Measurements from ENCODE around the gene TCEA2.
"Not testable (repeated sequence)": the region's sequence is repeated elsewhere in the genome, so short reads cannot be mapped to it uniquely, and the experiment has no call there.

The TCEA2 gene

DNA sequence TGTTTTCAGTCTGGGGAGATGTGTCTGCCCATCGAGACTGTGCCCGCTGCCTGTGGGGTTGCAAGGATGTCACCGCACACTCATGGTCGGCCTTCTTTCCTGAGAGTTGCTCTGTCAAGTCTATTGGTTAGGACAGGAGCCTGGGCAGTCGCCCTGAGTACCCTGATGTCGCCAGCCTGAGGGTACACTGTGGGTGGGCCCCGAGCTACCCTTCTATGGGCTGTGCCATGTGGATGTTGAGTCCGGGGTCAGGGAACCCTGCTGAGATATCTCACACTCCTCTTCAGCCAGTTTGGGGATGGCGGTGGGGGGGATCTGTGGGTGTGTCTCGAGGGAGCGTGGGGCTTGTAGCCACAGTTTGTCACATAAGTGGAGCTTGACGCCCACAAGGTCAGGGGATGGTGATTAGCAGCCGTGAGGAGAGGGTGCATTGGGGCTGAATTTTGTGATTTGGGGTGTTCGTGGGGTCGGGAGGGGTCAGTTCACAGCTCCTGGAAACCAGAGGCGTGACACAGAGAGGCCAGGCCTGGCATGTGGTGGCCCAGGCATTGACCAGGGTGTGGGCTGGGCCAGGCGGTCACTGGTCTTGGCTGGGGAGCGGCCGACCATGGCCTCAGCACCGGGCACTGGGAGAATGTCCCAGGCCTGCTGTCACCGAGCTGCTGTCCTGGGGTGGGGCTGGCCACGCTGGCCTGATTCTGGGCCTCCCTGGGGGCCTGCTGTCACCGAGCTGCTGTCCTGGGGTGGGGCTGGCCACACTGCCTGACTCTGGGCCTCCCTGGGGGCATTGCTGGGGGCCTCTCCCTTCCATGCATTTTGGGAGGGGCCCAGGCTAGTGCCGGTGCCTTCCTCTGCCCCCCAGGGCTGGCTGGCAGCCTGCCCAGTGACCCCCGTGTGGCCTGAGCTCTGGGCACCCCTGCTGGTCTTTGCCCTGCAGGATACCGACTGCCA is 46.0 kb downstream of the TCEA2 start:
- DNase-seq (ENCODE audit: low spot score), result no peak

DNA sequence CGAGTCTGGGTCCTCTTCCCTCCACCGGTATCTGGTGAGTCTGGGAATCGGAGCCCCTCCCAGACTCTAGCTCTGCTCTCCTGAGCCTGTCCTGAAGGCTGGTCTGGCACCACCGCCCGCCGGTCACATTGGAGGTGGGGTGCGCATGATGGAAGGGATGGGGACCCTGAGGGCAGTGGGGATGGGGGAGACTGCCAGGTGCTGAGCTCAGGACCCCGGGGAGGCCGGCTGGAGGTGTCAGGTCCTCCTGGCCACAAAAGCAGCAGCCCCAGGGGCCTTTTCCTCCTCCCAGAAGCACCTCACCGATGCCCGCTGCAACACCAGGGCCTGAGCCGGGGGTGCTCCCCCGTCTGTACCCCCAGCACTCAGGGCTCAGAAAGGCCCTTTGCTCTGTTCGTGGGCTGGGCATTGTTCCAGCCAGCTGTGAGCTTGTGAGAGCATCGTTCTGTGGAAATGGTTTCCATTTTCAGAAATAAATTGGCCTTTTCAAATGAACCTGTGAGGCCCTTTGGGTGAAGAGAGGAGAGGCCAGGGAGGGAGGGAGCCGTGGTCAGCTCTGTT is 46.9 kb downstream of the TCEA2 start:
- no peak for DNase-seq (ENCODE audit: low spot score)

DNA sequence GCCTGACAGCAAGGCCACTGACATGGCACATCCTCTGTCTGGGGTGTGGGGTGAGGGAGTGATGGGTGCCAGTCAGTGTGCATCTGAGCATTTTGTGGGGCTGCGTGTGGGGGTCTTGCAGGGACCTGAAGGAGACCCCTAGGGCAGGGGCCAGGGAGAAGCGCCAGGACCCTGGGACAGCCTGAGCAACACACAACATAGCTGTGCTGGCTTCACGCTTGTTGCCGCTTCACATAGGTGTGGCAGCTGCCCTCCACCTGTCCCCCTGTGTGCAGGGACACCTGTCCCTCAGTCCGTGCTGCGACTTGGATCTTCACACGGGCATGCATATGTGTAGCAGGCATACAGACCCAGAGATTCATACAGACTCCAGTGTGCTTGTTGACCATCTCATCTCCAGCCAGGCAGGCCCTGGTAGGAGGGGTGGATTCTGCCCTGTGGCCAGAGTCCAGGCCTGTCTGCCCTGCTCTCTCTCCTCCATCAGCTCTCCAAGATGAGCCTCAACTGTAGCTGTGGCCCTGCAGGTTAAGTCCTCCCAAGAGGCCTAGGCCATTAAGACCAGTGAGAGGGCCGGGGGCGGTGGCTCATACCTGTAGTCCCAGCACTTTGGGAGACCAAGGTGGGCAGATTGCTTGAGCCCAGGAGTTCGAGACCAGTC is 47.5 kb downstream of the TCEA2 start:
- no peak for DNase-seq (ENCODE audit: low spot score)

DNA sequence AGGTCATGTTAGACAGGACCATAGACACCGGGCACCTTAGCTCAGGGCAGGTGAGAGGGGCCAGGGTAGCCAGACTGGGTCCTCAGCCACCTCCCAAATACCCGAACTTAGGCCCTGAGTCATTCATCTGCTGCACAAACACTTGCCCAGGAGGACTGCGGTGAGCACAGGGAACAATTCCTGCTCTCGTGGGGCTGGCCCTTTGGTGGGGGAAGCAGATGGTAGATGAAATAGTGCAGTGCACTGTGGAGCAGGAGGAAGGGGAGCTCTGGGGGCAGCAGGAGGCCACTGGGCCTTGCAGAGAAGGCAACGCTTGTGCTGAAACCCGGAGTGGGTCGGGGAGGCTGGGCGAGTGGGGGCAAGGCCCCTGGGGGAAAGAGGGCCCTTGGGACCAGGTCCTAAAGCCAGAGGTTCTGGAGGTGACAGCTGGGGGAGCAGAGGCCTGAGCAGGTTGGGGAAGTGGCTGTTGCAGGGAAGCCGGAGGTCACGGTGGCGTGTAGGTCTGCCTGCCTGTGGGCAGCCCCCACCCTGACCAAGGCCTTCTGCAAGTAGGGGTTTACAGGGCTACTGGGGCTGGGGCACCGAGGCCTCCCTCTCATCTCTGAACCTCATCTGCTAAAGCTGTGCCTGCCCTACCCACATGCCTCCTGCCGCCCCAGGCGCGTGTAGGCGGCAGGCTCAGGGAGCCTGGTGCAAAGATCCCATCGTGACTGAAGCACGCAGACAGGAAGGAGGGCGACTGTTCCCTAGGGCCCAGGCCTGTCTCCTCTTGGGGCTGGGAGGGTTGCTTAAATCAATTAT is 49.0 kb downstream of the TCEA2 start:
- no peak for DNase-seq (ENCODE audit: low spot score)

DNA sequence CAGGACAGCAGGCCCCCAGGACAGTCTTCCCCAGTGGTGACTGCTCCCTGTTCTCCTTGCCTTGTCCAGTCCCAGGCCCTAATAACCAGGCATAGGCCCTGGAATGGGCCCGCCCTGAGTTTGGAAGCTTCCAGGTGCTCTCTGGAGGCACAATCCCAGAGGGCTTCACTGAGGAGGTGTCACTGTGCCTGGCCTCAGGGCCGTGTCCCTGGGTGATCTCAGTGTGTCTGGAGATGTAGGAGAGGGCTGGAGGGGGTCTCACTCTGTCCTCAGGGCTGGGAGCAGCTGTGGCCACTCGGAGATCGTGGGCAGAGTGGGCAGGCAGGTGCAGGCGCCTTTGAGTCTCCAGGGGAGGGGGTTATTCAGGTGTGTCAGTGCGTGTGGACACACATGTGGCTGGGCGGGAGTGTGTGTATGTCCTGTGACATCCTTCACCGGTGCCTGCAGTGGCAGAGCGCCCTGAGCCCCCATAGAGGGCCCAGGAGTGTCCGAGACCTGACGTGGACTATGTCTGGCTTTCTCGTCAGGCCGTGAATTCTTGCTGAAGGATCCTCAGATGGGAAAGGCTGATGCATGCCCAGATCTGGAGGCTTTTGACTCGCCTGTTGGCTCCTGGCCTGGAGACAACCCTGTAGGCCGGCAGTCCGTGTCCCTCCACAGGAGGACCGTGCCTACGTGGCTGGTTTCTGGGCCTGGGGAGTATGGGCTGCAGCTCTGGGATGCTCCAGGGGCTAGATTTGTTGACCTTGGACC is 49.9 kb downstream of the TCEA2 start:
- DNase-seq (ENCODE audit: low spot score), result no peak

DNA sequence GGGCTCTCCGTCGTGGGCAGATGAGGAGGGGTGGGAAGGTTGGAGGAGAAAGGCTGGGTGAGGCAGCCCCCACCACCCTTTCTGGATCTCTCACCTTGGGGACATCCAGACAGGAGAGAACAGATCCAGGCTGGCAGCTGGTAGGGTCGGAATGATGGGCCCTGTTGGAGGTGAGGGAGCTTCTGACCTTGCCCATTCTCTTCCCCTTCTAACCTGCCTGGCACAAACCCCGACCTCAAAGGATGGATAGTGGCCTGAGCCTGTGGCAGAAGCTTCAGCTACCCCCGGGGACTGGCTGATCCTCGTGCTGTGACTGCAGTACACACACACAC is 50.4 kb downstream of the TCEA2 start:
- no peak for DNase-seq (ENCODE audit: low spot score)

DNA sequence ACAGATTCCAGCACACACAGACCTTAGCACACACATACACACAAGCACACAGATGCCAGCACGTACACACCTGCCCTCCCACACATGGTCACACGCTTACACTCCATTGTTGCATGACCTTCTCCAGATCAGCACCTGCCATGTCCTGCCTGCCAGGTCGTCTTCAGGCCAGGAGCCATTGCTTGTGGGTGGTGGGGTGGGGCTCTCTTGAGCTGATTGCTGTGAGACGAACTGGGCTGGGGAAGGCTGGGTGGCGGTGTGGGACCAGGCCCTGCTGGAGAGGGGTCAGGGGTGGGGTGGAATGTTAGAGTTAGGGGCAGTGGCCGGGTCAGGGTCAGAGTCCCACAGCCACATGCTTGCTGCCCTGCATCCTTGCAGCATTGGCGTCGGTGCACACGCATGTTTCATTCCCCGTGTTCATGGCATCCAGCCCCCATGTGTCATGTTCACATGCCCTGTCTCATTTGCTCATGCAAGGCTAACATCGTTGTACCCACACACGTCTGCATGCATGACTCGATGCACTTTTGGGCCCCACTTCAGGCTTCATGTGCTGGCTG is 50.9 kb downstream of the TCEA2 start:
- no peak for DNase-seq (ENCODE audit: low spot score)

DNA sequence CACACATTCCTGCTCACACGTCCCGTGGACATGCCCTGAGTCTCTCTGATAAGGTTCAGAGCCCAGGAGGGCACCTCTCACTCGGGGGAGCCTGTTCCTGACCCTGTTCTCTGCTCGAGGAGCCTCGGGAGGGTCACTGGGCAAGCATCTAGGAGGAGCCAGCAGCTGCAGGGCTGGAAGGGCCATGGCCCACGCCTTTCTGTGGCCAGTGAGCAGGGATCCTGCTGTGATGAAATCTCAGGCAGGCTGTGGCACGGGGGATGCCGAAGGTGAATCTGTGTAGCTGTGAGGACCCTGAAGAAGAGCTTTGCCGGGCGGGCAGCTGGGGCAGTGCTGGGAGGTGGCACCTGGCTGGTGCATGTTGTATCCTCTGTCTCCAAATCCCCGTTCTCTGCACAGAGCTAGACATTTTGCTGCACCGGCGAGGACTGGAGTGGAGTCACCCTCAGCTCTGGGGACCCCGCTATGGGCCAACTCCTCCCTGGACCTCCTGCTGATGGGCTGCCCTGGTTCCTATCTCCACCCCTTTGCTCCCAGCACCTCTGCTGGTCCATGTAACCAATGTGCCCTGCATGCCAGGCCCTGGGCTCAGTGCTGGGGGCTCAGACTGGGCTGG is 51.5 kb downstream of the TCEA2 start:
- DNase-seq (ENCODE audit: low spot score), result no peak

DNA sequence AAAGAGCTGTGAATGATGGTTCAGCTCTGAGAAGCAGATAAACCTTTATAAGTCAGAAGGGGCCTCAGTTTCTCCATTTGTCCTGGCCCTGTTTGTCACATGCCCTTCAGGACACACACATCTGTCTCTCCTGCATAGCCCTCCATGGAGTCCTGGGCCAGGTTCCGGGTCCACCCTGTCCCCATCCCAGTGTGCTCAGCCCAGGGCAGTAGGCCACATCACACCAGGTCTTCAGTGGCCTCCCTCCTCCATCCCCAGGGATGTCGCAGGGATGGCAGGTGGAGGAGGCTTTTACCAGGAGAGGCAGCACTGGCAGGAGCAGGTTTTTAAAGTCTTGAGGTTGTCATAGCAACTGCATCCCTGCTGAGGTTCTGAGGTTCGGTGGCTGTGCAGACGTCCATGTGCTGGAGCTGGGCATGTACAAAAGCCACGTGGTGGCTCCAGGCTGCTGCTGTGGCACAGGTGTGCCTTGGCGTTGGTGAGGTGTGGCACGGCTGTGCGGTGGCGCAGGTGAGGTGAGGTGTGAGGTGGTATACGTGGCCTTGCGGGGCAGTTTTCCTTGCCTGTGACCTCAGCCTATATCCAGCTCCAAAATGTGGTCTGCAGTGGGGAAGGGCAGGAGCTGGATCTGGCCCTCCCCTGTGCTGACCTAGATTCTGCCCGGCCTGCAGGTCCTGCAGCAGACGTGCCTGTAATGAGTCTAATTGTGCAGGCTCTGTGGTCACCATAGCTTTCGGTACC is 52.3 kb downstream of the TCEA2 start:
- no peak for DNase-seq (ENCODE audit: low spot score)

DNA sequence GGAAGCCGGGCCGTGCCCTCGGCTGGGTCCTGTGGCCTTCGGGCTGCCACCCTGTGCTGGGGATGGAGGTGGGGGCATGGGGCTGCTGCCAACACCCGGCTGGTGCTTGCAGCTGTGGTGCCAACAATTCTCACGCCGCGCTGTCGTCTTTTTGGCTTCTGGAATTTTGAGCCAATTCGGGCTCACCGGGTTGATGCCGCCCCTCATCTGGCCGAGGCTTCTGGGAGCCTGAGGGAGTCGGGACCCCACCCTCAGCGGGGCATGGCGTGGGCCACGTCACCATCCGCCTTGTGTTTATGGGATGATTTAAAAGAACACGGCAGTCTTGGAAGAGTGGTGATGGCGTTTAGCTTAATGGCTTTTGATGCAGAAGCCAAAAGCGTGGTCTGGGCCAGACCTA is 53.0 kb downstream of the TCEA2 start:
- no peak for DNase-seq (ENCODE audit: low spot score)

DNA sequence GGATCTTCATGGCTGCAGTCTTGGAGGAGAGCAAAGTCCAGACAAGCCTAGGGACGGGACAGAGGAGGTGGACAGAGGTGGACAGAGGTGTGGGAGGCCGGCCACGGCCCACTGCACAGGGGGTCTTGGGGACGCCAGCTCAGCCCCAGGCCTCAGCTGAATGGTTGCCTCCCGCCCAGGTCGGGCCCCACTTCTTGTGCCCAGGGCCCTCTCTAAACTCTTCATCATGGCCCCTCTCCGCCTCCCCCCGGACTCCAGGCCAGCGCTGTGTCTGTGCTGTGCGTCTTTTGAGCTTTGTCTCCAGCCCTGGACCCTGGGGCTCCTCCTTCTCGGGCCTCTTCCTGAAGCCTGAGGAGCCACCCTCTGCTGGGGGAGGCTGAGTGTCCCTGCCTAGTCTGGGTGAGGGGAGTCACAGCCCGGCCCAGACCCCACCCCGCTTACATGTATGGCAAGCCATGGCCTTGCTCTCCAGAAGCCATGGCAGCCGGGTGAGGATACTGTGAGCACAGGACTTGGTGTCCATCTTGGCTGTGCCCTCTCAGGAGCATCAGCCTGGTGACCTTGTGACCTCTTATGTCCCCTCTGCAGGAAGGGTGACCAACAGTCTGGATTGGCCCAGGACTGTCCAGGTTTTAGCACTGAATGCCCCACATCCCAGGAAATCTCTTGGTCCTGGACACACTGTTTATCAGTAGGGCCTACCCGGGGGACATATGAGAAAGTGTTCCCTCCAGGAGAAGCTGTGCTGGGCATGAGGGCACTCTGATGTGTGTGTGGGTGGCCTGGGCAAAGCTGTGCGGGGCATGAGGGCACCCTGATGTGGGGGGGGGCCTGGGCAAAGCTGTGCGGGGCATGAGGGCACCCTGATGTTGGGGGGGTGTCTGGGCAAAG is 53.8 kb downstream of the TCEA2 start:
- no peak for DNase-seq (ENCODE audit: low spot score)

DNA sequence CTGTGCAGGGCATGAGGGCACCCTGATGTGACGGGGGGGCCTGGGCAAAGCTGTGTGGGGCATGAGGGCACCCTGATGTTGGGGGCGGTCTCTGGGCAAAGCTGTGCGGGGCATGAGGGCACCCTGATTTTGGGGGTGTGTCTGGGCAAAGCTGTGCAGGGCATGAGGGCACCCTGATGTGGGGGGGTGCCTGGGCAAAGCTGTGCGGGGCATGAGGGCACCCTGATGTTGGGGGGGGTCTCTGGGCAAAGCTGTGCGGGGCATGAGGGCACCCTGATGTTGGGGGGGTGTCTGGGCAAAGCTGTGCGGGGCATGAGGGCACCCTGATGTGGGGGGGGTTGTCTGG is 54.4 kb downstream of the TCEA2 start:
- not testable (repeated sequence) for DNase-seq (ENCODE audit: low spot score)

DNA sequence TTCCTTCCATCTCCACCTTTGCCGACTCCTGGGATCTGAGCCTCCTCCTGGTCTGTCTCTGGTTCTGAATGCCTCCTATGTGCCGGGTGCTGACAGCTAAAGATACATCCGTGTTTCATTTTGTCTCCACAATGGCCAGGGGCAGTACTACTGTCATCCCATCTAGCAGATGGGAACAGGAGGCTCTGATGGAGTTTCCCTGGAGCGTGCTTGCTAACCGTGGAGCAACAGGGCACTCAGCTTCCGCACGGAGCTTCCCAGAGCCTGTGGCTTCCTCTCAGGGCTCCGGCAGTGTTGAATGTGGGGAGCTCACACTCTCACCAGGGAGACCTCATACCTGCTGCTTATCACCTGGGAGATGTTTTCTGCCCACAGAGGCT is 56.3 kb downstream of the TCEA2 start:
- no peak for DNase-seq (ENCODE audit: low spot score)

DNA sequence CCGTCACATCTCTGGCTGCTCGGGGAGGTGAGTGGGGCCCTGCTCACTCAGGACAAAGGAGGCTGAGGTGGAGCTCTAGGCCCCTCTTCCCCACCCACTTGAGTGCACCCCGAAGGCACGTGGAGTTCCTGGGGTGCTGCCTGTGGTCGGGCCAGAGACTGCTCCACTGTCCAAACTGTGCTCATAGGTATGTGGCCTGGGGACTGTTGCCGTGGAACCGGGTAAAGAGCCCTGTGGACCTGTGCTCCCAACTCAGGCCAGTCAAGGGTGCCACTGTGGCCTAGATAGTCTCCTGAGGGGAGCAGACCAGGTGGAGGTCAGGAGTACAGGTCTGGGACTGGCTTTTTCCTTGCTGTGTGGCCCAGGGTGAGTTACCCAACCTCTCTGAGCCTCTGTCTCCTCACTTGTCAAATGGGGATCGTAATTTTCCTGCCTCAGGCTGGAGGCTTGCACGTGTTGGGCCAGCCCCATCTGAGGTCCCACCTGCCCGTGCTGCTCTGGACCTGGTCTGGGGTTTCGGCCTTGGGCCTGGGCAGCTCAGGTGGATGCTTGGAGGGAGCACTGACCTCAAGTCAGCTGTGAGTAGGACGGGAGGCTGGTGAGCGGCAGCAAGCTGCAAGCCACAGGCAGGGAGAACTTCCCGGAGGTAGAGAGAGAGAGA is 56.8 kb downstream of the TCEA2 start:
- no peak for DNase-seq (ENCODE audit: low spot score)

DNA sequence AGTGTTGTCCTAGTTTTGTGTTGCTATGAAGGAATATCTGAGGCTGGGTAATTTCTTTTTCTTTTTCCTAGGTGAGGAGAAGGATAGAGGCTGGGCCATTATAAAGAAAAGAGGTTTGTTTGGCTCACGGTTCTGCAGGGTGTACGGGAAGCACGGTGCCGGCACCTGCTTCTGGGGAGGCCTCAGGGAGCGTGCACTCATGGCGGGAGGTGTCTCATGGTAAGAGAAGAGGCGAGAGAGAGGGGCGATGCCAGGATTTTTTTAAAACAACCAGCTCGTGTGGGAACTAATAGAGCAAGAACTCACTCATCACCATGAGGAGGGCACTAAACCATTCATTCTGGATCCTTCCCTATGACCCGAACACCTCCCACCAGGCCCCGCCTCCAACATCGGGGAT is 58.6 kb downstream of the TCEA2 start:
- DNase-seq (ENCODE audit: low spot score), result no peak

Measured in HuH-7 (cell line).